ENCODE results near the gene THEM5. TPM values are rescaled to one million over a fixed set of nuclear protein-coding genes. Genes with fewer than 3 reads are reported as not detected.

The THEM5 gene
- total and polyA plus RNA-seq, 10 of the 15 experiments (the other 5 are each of a cell fraction or from before 2014, with no cell fraction given): 0.16 TPM; not detected in 9

GRCh38 chr1:151851886-151852285 is 1.6 kb downstream of the THEM5 start:
- CTCF ChIA-PET: no interaction called here
- Histone ChIP-seq H3K27me3 (replicated peaks in 1 of 2; ENCODE audit: control insufficient read depth in 2 of 2, insufficient read depth in 2 of 2, low read length in 1 of 2) (peaks cover 0 to 3% of the 10 kb centered on the region in 2 experiments; a peak in 1 of 4 replicates), H4K20me1 (ENCODE audit: control insufficient read depth, insufficient read depth) (no peaks in the 10 kb centered on the region), H3K36me3 (ENCODE audit: control insufficient read depth in 2 of 2, insufficient read depth in 2 of 2, low read length in 1 of 2) (no peaks in the 10 kb centered on the region), H3K4me2 (ENCODE audit: control insufficient read depth, insufficient read depth) (no peak overlapping the region), H3K4me3 (no peak overlapping the region), H2AFZ (ENCODE audit: control insufficient read depth, low read depth, low read length) (no peak overlapping the region), H3K27ac (ENCODE audit: control insufficient read depth, insufficient read depth) (no peak overlapping the region), H3K4me1 (ENCODE audit: control insufficient read depth, insufficient read depth, low read length) (no peaks in the 10 kb centered on the region), H3K9me3 (replicated peaks; ENCODE audit: control insufficient read depth, insufficient read depth, low read length) (no peaks in the 10 kb centered on the region), H3K79me2 (ENCODE audit: control insufficient read depth, insufficient read depth, low read length) (no peaks in the 10 kb centered on the region), H3K9ac (ENCODE audit: control insufficient read depth, insufficient read depth, low read length) (no peak overlapping the region)
- SMC1A ChIA-PET (ENCODE audit: uncharacterized antibody, unreplicated experiment): no interaction called here
- RAD21 ChIA-PET (ENCODE audit: unreplicated experiment): no interaction called here
- BruUV-seq (replicated peaks): no TSS peak
- FAIRE-seq (no peak), ATAC-seq (no peak), DNase-seq (ENCODE audit: low read depth, low spot score) (no peak)
- intact Hi-C loops (cut with micrococcal nuclease; ENCODE audit: unreplicated experiment) (loop anchor here (2.0 kb wide), 1 partner anchor 27 kb away; no protein-coding TSS in a partner anchor), in situ Hi-C loops (cut with MboI) (no loop called here)
- WGBS (ENCODE audit: insufficient coverage, insufficient replicate concordance, low lambda C conversion rate, missing lambda C conversion rate): 48% methylated on average over 7 of the region's 8 CpGs
- POLR2A ChIA-PET: interaction anchor here (0.7 kb wide), 1 partner anchor 57 kb away, joined by 3 read pairs; the partner anchor contains the start of gene THEM4
- TF ChIP-seq, protein P1, sequence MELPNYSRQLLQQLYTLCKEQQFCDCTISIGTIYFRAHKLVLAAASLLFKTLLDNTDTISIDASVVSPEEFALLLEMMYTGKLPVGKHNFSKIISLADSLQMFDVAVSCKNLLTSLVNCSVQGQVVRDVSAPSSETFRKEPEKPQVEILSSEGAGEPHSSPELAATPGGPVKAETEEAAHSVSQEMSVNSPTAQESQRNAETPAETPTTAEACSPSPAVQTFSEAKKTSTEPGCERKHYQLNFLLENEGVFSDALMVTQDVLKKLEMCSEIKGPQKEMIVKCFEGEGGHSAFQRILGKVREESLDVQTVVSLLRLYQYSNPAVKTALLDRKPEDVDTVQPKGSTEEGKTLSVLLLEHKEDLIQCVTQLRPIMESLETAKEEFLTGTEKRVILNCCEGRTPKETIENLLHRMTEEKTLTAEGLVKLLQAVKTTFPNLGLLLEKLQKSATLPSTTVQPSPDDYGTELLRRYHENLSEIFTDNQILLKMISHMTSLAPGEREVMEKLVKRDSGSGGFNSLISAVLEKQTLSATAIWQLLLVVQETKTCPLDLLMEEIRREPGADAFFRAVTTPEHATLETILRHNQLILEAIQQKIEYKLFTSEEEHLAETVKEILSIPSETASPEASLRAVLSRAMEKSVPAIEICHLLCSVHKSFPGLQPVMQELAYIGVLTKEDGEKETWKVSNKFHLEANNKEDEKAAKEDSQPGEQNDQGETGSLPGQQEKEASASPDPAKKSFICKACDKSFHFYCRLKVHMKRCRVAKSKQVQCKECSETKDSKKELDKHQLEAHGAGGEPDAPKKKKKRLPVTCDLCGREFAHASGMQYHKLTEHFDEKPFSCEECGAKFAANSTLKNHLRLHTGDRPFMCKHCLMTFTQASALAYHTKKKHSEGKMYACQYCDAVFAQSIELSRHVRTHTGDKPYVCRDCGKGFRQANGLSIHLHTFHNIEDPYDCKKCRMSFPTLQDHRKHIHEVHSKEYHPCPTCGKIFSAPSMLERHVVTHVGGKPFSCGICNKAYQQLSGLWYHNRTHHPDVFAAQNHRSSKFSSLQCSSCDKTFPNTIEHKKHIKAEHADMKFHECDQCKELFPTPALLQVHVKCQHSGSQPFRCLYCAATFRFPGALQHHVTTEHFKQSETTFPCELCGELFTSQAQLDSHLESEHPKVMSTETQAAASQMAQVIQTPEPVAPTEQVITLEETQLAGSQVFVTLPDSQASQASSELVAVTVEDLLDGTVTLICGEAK (IDR thresholded peaks at IDR 0.05; ENCODE audit: borderline replicate concordance): no peak
- TF ChIP-seq PRDM15 (CRISPR knock-in tag; IDR thresholded peaks at IDR 0.05) (no peak), MTA3 (IDR thresholded peaks at IDR 0.05; ENCODE audit: borderline replicate concordance, low read length) (no peak), FOS (IDR thresholded peaks at IDR 0.05; ENCODE audit: borderline replicate concordance, extremely low read depth, insufficient read length) (no peak), SMC3 (IDR thresholded peaks at IDR 0.05; ENCODE audit: borderline replicate concordance, low read length) (no peak), CBFB (IDR thresholded peaks at IDR 0.05; ENCODE audit: low read depth) (no peak), HDAC2 (IDR thresholded peaks at IDR 0.05) (no peak), KLF5 (IDR thresholded peaks at IDR 0.05; ENCODE audit: partially characterized antibody) (no peak)
- TF ChIP-seq, protein P2, sequence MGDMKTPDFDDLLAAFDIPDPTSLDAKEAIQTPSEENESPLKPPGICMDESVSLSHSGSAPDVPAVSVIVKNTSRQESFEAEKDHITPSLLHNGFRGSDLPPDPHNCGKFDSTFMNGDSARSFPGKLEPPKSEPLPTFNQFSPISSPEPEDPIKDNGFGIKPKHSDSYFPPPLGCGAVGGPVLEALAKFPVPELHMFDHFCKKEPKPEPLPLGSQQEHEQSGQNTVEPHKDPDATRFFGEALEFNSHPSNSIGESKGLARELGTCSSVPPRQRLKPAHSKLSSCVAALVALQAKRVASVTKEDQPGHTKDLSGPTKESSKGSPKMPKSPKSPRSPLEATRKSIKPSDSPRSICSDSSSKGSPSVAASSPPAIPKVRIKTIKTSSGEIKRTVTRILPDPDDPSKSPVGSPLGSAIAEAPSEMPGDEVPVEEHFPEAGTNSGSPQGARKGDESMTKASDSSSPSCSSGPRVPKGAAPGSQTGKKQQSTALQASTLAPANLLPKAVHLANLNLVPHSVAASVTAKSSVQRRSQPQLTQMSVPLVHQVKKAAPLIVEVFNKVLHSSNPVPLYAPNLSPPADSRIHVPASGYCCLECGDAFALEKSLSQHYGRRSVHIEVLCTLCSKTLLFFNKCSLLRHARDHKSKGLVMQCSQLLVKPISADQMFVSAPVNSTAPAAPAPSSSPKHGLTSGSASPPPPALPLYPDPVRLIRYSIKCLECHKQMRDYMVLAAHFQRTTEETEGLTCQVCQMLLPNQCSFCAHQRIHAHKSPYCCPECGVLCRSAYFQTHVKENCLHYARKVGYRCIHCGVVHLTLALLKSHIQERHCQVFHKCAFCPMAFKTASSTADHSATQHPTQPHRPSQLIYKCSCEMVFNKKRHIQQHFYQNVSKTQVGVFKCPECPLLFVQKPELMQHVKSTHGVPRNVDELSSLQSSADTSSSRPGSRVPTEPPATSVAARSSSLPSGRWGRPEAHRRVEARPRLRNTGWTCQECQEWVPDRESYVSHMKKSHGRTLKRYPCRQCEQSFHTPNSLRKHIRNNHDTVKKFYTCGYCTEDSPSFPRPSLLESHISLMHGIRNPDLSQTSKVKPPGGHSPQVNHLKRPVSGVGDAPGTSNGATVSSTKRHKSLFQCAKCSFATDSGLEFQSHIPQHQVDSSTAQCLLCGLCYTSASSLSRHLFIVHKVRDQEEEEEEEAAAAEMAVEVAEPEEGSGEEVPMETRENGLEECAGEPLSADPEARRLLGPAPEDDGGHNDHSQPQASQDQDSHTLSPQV (IDR thresholded peaks at IDR 0.05): no peak
- TF ChIP-seq, protein P3, sequence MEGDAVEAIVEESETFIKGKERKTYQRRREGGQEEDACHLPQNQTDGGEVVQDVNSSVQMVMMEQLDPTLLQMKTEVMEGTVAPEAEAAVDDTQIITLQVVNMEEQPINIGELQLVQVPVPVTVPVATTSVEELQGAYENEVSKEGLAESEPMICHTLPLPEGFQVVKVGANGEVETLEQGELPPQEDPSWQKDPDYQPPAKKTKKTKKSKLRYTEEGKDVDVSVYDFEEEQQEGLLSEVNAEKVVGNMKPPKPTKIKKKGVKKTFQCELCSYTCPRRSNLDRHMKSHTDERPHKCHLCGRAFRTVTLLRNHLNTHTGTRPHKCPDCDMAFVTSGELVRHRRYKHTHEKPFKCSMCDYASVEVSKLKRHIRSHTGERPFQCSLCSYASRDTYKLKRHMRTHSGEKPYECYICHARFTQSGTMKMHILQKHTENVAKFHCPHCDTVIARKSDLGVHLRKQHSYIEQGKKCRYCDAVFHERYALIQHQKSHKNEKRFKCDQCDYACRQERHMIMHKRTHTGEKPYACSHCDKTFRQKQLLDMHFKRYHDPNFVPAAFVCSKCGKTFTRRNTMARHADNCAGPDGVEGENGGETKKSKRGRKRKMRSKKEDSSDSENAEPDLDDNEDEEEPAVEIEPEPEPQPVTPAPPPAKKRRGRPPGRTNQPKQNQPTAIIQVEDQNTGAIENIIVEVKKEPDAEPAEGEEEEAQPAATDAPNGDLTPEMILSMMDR (IDR thresholded peaks at IDR 0.05 in 2 of 3, conservative IDR thresholded peaks at IDR 0.05 in 1 of 3; ENCODE audit: control insufficient read depth in 2 of 3, extremely low read depth in 1 of 3, insufficient read depth in 1 of 3, low read depth in 3 of 3, low read length in 3 of 3): no peak

Data from GM12878 (cell line).